Ishikawa (cell line): ENCODE measurements around the gene PDE10A.

Experiments
- CEBPB ChIP-seq: IDR thresholded peaks from 2 replicates; pipeline ENCODE4 v1.6.1; 2012
- EGR1 ChIP-seq: IDR thresholded peaks from 2 replicates; pipeline ENCODE4 v1.6.1; 2012
- EP300 ChIP-seq: IDR thresholded peaks from 2 replicates; pipeline ENCODE4 v1.6.1; 2012; ENCODE audit warnings: borderline replicate concordance
- FOXM1 ChIP-seq: IDR thresholded peaks from 2 replicates; pipeline ENCODE4 v1.6.1; 2012; ENCODE audit warnings: low read depth, borderline replicate concordance
- MAX ChIP-seq: IDR thresholded peaks from 2 replicates; pipeline ENCODE4 v1.6.1; 2012
- NFIC ChIP-seq: IDR thresholded peaks from 2 replicates; pipeline ENCODE4 v1.6.1; 2012
- RAD21 ChIP-seq: IDR thresholded peaks from 2 replicates; pipeline ENCODE4 v1.6.1; 2012; ENCODE audit warnings: low read depth
- REST ChIP-seq: IDR thresholded peaks from 2 replicates; pipeline ENCODE4 v1.6.1; 2012; ENCODE audit warnings: low read depth, mild to moderate bottlenecking
- TAF1 ChIP-seq: IDR thresholded peaks from 2 replicates; pipeline ENCODE4 v1.6.1; 2012; ENCODE audit warnings: low read depth, mild to moderate bottlenecking
- TCF12 ChIP-seq: IDR thresholded peaks from 2 replicates; pipeline ENCODE4 v1.6.1; 2012; ENCODE audit warnings: low read depth
- TEAD4 ChIP-seq: IDR thresholded peaks from 2 replicates; pipeline ENCODE4 v1.6.1; 2012
- USF1 ChIP-seq: IDR thresholded peaks from 2 replicates; pipeline ENCODE4 v1.6.1; 2012
- YY1 ChIP-seq: IDR thresholded peaks from 2 replicates; pipeline ENCODE4 v1.6.1; 2012; ENCODE audit warnings: low read depth
- ZBTB7A ChIP-seq: IDR thresholded peaks from 2 replicates; pipeline ENCODE4 v1.6.1; 2012; ENCODE audit warnings: low read depth

The PDE10A gene

GRCh38 chr6:165447141-165447540 lies 215.9 kb downstream of the PDE10A start:
- TF ChIP-seq YY1 (no peak), EGR1 (no peak)

GRCh38 chr6:165446331-165446730 lies 216.7 kb downstream of the PDE10A start:
- no peak for TF ChIP-seq FOXM1
- TF ChIP-seq MAX, result no peak
- TF ChIP-seq REST, result no peak
- no peak for TF ChIP-seq NFIC
- TF ChIP-seq USF1, result no peak
- no peak for TF ChIP-seq YY1
- TF ChIP-seq RAD21, result no peak
- TF ChIP-seq TEAD4, result no peak
- no peak for TF ChIP-seq EGR1
- no peak for TF ChIP-seq CEBPB
- no peak for TF ChIP-seq ZBTB7A
- TF ChIP-seq TCF12, result no peak
- no peak for TF ChIP-seq EP300
- no peak for TF ChIP-seq TAF1

GRCh38 chr6:165443462-165443861 lies 219.6 kb downstream of the PDE10A start:
- TF ChIP-seq EGR1 (no peak), ZBTB7A (no peak), REST (no peak), TAF1 (no peak), YY1 (no peak), MAX (no peak), NFIC (no peak), FOXM1 (no peak), RAD21 (no peak), TEAD4 (no peak), TCF12 (no peak)

- TF ChIP-seq FOXM1 (no peak), REST (no peak), USF1 (no peak), TEAD4 (no peak), NFIC (no peak)
Measured at GRCh38 chr6:165441181-165441580, 221.9 kb downstream of the PDE10A start.

- no peak for TF ChIP-seq NFIC
- TF ChIP-seq RAD21, result peak; percentile 35
- TF ChIP-seq REST, result no peak
- TF ChIP-seq MAX, result no peak
- no peak for TF ChIP-seq EGR1
- no peak for TF ChIP-seq EP300
- TF ChIP-seq YY1, result no peak
- no peak for TF ChIP-seq USF1
Measured at GRCh38 chr6:165439928-165440554, 223.0 kb downstream of the PDE10A start.
